H9 (cell line): ENCODE results near the gene GLB1L3. TPM values are rescaled to one million over a fixed set of nuclear protein-coding genes. Genes with fewer than 3 reads are reported as not detected.

Source experiments
- DNase-seq: peaks from one replicate; pipeline ENCODE4 v3.0.0-alpha.2; 2017
- H2AFZ ChIP-seq: one replicate; pipeline ENCODE4 v1.6.1; 2013; ENCODE audit warnings: mild to moderate bottlenecking, low read length, control low read depth, moderate library complexity
- H2AK5ac ChIP-seq: 2 replicates; pipeline ENCODE4 v1.6.1; 2013; ENCODE audit warnings: low read length, control low read depth, mixed read lengths; ENCODE audit not compliant: insufficient read length
- H2BK120ac ChIP-seq: one replicate; pipeline ENCODE4 v1.6.1; 2013; ENCODE audit warnings: low read depth, mild to moderate bottlenecking, low read length, control low read depth, inconsistent platforms; ENCODE audit not compliant: poor library complexity, severe bottlenecking
- H2BK12ac ChIP-seq: 2 replicates; pipeline ENCODE4 v1.6.1; 2013; ENCODE audit warnings: low read length, control low read depth, mixed read lengths, low read depth; ENCODE audit not compliant: insufficient read length
- H2BK15ac ChIP-seq: 2 replicates; pipeline ENCODE4 v1.6.1; 2013; ENCODE audit warnings: low read depth, low read length, control low read depth
- H2BK20ac ChIP-seq: one replicate; pipeline ENCODE4 v1.6.1; 2013; ENCODE audit warnings: low read depth, mild to moderate bottlenecking, low read length, control low read depth, inconsistent platforms; ENCODE audit not compliant: poor library complexity, severe bottlenecking
- H2BK5ac ChIP-seq: 2 replicates; pipeline ENCODE4 v1.6.1; 2013; ENCODE audit warnings: low read length, control low read depth, mixed read lengths; ENCODE audit not compliant: insufficient read length
- H3K14ac ChIP-seq: 2 replicates; pipeline ENCODE4 v1.6.1; 2013; ENCODE audit warnings: low read length, control low read depth; ENCODE audit not compliant: insufficient read depth
- H3K18ac ChIP-seq: 2 replicates; pipeline ENCODE4 v1.6.1; 2013; ENCODE audit warnings: low read depth, mild to moderate bottlenecking, mixed read lengths, low read length, control low read depth; ENCODE audit not compliant: insufficient read length
- H3K23ac ChIP-seq: 2 replicates; pipeline ENCODE4 v1.6.1; 2013; ENCODE audit warnings: low read length, control low read depth, mixed read lengths, low read depth; ENCODE audit not compliant: insufficient read length
- H3K23me2 ChIP-seq: 2 replicates; pipeline ENCODE4 v1.6.1; 2013; ENCODE audit warnings: low read depth, mild to moderate bottlenecking, mixed read lengths, low read length, control low read depth; ENCODE audit not compliant: insufficient read length, poor library complexity, severe bottlenecking
- H3K27ac ChIP-seq: 2 replicates; pipeline ENCODE4 v1.5.1; 2013; ENCODE audit warnings: low read length, control low read depth, mixed read lengths, low read depth; ENCODE audit not compliant: insufficient read length
- H3K27me3 ChIP-seq: 2 replicates; pipeline ENCODE4 v1.6.1; 2013; ENCODE audit warnings: low read length, control low read depth, inconsistent platforms; ENCODE audit not compliant: insufficient read depth
- H3K4ac ChIP-seq: 2 replicates; pipeline ENCODE4 v1.6.1; 2013; ENCODE audit warnings: low read depth, mild to moderate bottlenecking, control low read depth, inconsistent platforms, low read length, moderate library complexity
- H3K4me1 ChIP-seq: 2 replicates; pipeline ENCODE4 v1.6.1; 2013; ENCODE audit warnings: low read length, control low read depth, inconsistent platforms; ENCODE audit not compliant: insufficient read depth
- H3K4me2 ChIP-seq: 2 replicates; pipeline ENCODE4 v1.6.1; 2013; ENCODE audit warnings: low read length, control low read depth, mixed read lengths; ENCODE audit not compliant: insufficient read length, insufficient read depth
- H3K56ac ChIP-seq: 2 replicates; pipeline ENCODE4 v1.6.1; 2013; ENCODE audit warnings: low read depth, mild to moderate bottlenecking, mixed read lengths, low read length, control low read depth; ENCODE audit not compliant: insufficient read length
- H3K79me1 ChIP-seq: 2 replicates; pipeline ENCODE4 v1.6.1; 2013; ENCODE audit warnings: low read depth, mild to moderate bottlenecking, moderate library complexity, low read length, control low read depth, inconsistent platforms; ENCODE audit not compliant: insufficient read depth, poor library complexity, severe bottlenecking
- H3K79me2 ChIP-seq: 2 replicates; pipeline ENCODE4 v1.6.1; 2013; ENCODE audit warnings: low read length, control low read depth, inconsistent platforms; ENCODE audit not compliant: insufficient read depth
- H3K9ac ChIP-seq: 2 replicates; pipeline ENCODE4 v1.6.1; 2013; ENCODE audit warnings: low read length, control low read depth, mixed read lengths; ENCODE audit not compliant: insufficient read length; ENCODE audit errors: extremely low read depth
- H3K9me3 ChIP-seq: one replicate; pipeline ENCODE4 v1.6.1; 2013; ENCODE audit warnings: low read depth, low read length, inconsistent platforms; ENCODE audit not compliant: control insufficient read depth
- H3T11ph ChIP-seq: one replicate; pipeline ENCODE4 v1.6.1; 2013; ENCODE audit warnings: mild to moderate bottlenecking, low read length, control low read depth, inconsistent platforms
- H4K20me1 ChIP-seq: one replicate; pipeline ENCODE4 v1.6.1; 2013; ENCODE audit not compliant: control insufficient read depth, insufficient read length, insufficient read depth
- H4K5ac ChIP-seq: 2 replicates; pipeline ENCODE4 v1.6.1; 2013; ENCODE audit warnings: low read depth, mild to moderate bottlenecking, mixed read lengths, low read length, control low read depth; ENCODE audit not compliant: insufficient read length
- H4K8ac ChIP-seq: replicated peaks from 2 replicates; pipeline ENCODE4 v1.6.1; 2013; ENCODE audit warnings: low read length, control low read depth, mixed read lengths, low read depth; ENCODE audit not compliant: insufficient read length
- H4K91ac ChIP-seq: 2 replicates; pipeline ENCODE4 v1.6.1; 2013; ENCODE audit warnings: low read depth, mild to moderate bottlenecking, moderate library complexity, mixed read lengths, low read length, control low read depth; ENCODE audit not compliant: insufficient read length
- H3K27ac Mint-ChIP-seq, 3 experiments: 2 replicates in 2 of 3; 3 replicates in 1 of 3; pipeline ENCODE4 v1.8.0; 2020 to 2021; ENCODE audit warnings: mixed read lengths in 3 of 3, mild to moderate bottlenecking in 1 of 3, moderate library complexity in 1 of 3
- H3K27me3 Mint-ChIP-seq: 2 replicates; pipeline ENCODE4 v1.8.0; 2021; ENCODE audit warnings: low read depth, mild to moderate bottlenecking, moderate library complexity, mixed read lengths
- H3K36me3 Mint-ChIP-seq, 3 experiments: 2 replicates in 2 of 3; 3 replicates in 1 of 3; pipeline ENCODE4 v1.8.0; 2020 to 2021; ENCODE audit warnings: low read depth in 3 of 3, mixed read lengths in 3 of 3; ENCODE audit not compliant: insufficient read depth in 1 of 3
- H3K4me1 Mint-ChIP-seq, 2 experiments: 2 replicates each; pipeline ENCODE4 v1.8.0; 2020; ENCODE audit warnings: mixed read lengths in 2 of 2
- H3K4me3 Mint-ChIP-seq, 2 experiments: 2 replicates in 1 of 2; 3 replicates in 1 of 2; pipeline ENCODE4 v1.8.0; 2020 to 2021; ENCODE audit warnings: mild to moderate bottlenecking in 2 of 2, mixed read lengths in 2 of 2, moderate library complexity in 1 of 2
- H3K9me3 Mint-ChIP-seq, 2 experiments: 2 replicates in 1 of 2; 3 replicates in 1 of 2; pipeline ENCODE4 v1.8.0; 2020; ENCODE audit warnings: mild to moderate bottlenecking in 2 of 2, mixed read lengths in 2 of 2, moderate library complexity in 1 of 2
- CTCF ChIP-seq: fragments of 200-600 bp; sonication (generic); conservative IDR thresholded peaks from 3 replicates; pipeline ENCODE4 v1.8.0; 2021; ENCODE audit warnings: antibody characterized with exemption, mild to moderate bottlenecking
- WGBS: extraction: QIAGEN DNeasy Blood & Tissue Kit; methylation state at CpG from one replicate; pipeline ENCODE4 v1.1.7; 2013; ENCODE audit warnings: missing lambda C conversion rate, low lambda C conversion rate, mixed read lengths; ENCODE audit not compliant: insufficient read length; ENCODE audit errors: extremely low coverage; 5-methylcytosine and 5-hydroxymethylcytosine counted together
- total RNA-seq: library from RNA; stranded (reverse); gene quantifications from 2 replicates; pipeline ENCODE4 v1.2.1, GENCODE V29; 2021

GLB1L3 gene
- total RNA-seq, 1 experiment from 2014 or later, result 11.2 TPM

GRCh38 chr11:134242376-134242775 lies 33.8 kb upstream of the GLB1L3 start:
- H3K56ac ChIP-seq, result no peak overlapping the region
- H3T11ph ChIP-seq, result no peak overlapping the region
- H3K23ac ChIP-seq, result no peak overlapping the region
- no peak overlapping the region for H4K5ac ChIP-seq
- H4K20me1 ChIP-seq, result no peaks in the 10 kb centered on the region
- no peak overlapping the region for H4K8ac ChIP-seq
- TF ChIP-seq CTCF, result no peak
- no peaks in the 10 kb centered on the region for H3K79me1 ChIP-seq
- H3K79me2 ChIP-seq, result no peaks in the 10 kb centered on the region
- no peak overlapping the region for H3K18ac ChIP-seq
- H2AFZ ChIP-seq, result no peak overlapping the region
- H3K4ac ChIP-seq, result no peak overlapping the region
- no peaks in the 10 kb centered on the region for H3K4me1 ChIP-seq
- H2BK20ac ChIP-seq, result no peak overlapping the region
- no peak overlapping the region for H3K9ac ChIP-seq
- H2BK120ac ChIP-seq, result no peak overlapping the region
- no peak overlapping the region for H2BK15ac ChIP-seq
- no peak overlapping the region for H2BK5ac ChIP-seq
- H4K91ac ChIP-seq, result no peak overlapping the region
- H2AK5ac ChIP-seq, result no peak overlapping the region
- Mint-ChIP-seq H3K27ac (no peak overlapping the region; a peak in 1 of 7 replicates), H3K36me3 (peaks cover 12 to 53% (median 24%) of the 10 kb centered on the region in 3 experiments), H3K4me3 (no peak overlapping the region), H3K9me3 (no peaks in the 10 kb centered on the region), H3K4me1 (peaks cover 2 to 8% of the 10 kb centered on the region in 2 experiments; a peak in 3 of 4 replicates), H3K27me3 (no peaks in the 10 kb centered on the region)
- H3K23me2 ChIP-seq, result no peaks in the 10 kb centered on the region
- no peak overlapping the region for H3K4me2 ChIP-seq
- H3K14ac ChIP-seq, result no peak overlapping the region
- no peak for DNase-seq
- no peak overlapping the region for H3K27ac ChIP-seq
- WGBS, result no CpG with 5 or more reads among the region's 9 CpGs
- H3K9me3 ChIP-seq, result no peaks in the 10 kb centered on the region
- no peaks in the 10 kb centered on the region for H3K27me3 ChIP-seq
- no peak overlapping the region for H2BK12ac ChIP-seq
